ENCODE data around the gene P2RX7. TPM values are rescaled to one million over a fixed set of nuclear protein-coding genes. Genes with fewer than 3 reads are reported as not detected.
"Not testable (repeated sequence)": the region's sequence is repeated elsewhere in the genome, so short reads cannot be mapped to it uniquely, and the experiment has no call there.

The P2RX7 gene
- total RNA-seq, 2 donors from 2014 or later: 1.4 to 11.8 TPM

- WGBS: 89% methylated on average over 14 of the region's 14 CpGs
- no peak overlapping the region for H3K27ac ChIP-seq
- H3K4me3 ChIP-seq: no peak overlapping the region
- H3K4me1 ChIP-seq (replicated peaks): no peaks in the 10 kb centered on the region
- H3K27me3 ChIP-seq (replicated peaks; ENCODE audit: insufficient read depth): no peaks in the 10 kb centered on the region
- TF ChIP-seq POLR2AphosphoS5 (IDR thresholded peaks at IDR 0.05): no peak
- TF ChIP-seq CTCF (IDR thresholded peaks at IDR 0.05): no peak
- no peak for TF ChIP-seq POLR2A (IDR thresholded peaks at IDR 0.05)
- no peaks in the 10 kb centered on the region for H3K9me3 ChIP-seq
- DNase-seq (ENCODE audit: low spot score): no peak
- intact Hi-C loops (cut with DNase I): no loop called here
- no peaks in the 10 kb centered on the region for H3K36me3 ChIP-seq
Observed at GRCh38 chr12:121154793-121155375, 22.2 kb downstream of the P2RX7 start.

GRCh38 chr12:121156365-121156764, 23.7 kb downstream of the P2RX7 start:
- no peaks in the 10 kb centered on the region for H3K27me3 ChIP-seq (replicated peaks; ENCODE audit: insufficient read depth)
- no peaks in the 10 kb centered on the region for H3K4me1 ChIP-seq (replicated peaks)
- TF ChIP-seq POLR2A (IDR thresholded peaks at IDR 0.05): no peak
- TF ChIP-seq POLR2AphosphoS5 (IDR thresholded peaks at IDR 0.05): no peak
- TF ChIP-seq CTCF (IDR thresholded peaks at IDR 0.05): no peak
- no peaks in the 10 kb centered on the region for H3K36me3 ChIP-seq
- intact Hi-C loops (cut with DNase I): no loop called here
- no peak overlapping the region for H3K4me3 ChIP-seq
- no peak for DNase-seq (ENCODE audit: low spot score)
- 82% methylated on average over 5 of the region's 5 CpGs for WGBS
- no peak overlapping the region for H3K27ac ChIP-seq
- H3K9me3 ChIP-seq: no peaks in the 10 kb centered on the region

GRCh38 chr12:121158085-121158484, 25.4 kb downstream of the P2RX7 start:
- intact Hi-C loops (cut with DNase I): no loop called here
- Histone ChIP-seq H3K27ac (no peak overlapping the region), H3K4me1 (replicated peaks) (no peaks in the 10 kb centered on the region), H3K27me3 (replicated peaks; ENCODE audit: insufficient read depth) (no peaks in the 10 kb centered on the region), H3K4me3 (no peak overlapping the region), H3K36me3 (no peaks in the 10 kb centered on the region), H3K9me3 (no peaks in the 10 kb centered on the region)
- no peak for DNase-seq (ENCODE audit: low spot score)
- 94% methylated on average over 3 of the region's 3 CpGs for WGBS
- no peak for TF ChIP-seq CTCF (IDR thresholded peaks at IDR 0.05)
- TF ChIP-seq POLR2A (IDR thresholded peaks at IDR 0.05): no peak
- no peak for TF ChIP-seq POLR2AphosphoS5 (IDR thresholded peaks at IDR 0.05)

- WGBS: 95% methylated on average over 5 of the region's 5 CpGs
- H3K9me3 ChIP-seq; H3K4me1 ChIP-seq (replicated peaks); DNase-seq (ENCODE audit: low spot score); H3K36me3 ChIP-seq; H3K4me3 ChIP-seq; H3K27me3 ChIP-seq (replicated peaks; ENCODE audit: insufficient read depth); intact Hi-C loops (cut with DNase I); H3K27ac ChIP-seq: not testable (repeated sequence)
Observed at GRCh38 chr12:121158728-121159351, 26.2 kb downstream of the P2RX7 start.

- no peaks in the 10 kb centered on the region for H3K9me3 ChIP-seq
- intact Hi-C loops (cut with DNase I): no loop called here
- TF ChIP-seq POLR2AphosphoS5 (IDR thresholded peaks at IDR 0.05) (no peak), POLR2A (IDR thresholded peaks at IDR 0.05) (no peak)
- H3K4me3 ChIP-seq: no peak overlapping the region
- no peak overlapping the region for H3K27ac ChIP-seq
- 79% methylated on average over 7 of the region's 7 CpGs for WGBS
- DNase-seq (ENCODE audit: low spot score): no peak
- no peaks in the 10 kb centered on the region for H3K36me3 ChIP-seq
- no peaks in the 10 kb centered on the region for H3K27me3 ChIP-seq (replicated peaks; ENCODE audit: insufficient read depth)
- H3K4me1 ChIP-seq (replicated peaks): no peaks in the 10 kb centered on the region
Observed at GRCh38 chr12:121159467-121160307, 27.0 kb downstream of the P2RX7 start.

Data from prostate gland (tissue), 2 donors.